Measurements from ENCODE around the gene ANXA10. TPM values are rescaled to one million over a fixed set of nuclear protein-coding genes. Genes with fewer than 3 reads are reported as not detected.

Gene ANXA10
- total and polyA plus RNA-seq, 12 donors: not detected

DNA sequence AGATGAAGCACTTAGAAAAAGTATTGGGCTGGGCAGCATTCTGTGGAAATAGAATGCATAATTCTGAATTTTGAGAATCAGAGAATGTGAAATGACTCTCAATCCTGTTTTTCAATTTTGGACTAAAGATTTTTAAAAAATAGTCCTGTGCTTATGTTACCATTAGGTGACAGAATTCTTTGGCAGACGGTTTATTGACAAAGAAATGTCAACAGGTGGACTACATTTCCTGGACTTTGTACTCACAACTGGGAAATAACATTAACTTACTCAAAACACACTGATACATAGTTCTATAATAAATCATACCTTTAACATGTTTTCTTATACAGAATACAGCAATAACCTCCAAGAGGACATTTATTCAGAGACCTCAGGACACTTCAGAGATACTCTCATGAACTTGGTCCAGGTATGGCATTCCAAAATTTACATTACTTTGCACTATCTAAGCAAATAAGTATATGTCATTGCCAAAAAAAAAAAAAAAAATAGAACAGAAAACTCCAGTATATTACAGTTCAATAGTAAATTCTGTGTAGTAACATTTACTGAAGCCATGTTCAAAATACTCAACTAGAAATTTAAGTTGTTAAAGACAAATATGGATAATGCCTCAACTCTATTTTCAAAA is 72.7 kb downstream of the ANXA10 start:
- DNase-seq: no peak
- H3K4me1 ChIP-seq: peaks cover 0 to 9% (median 0%) of the 10 kb centered on the region in 9 donors
- no peaks in the 10 kb centered on the region for H3K36me3 ChIP-seq
- no peak overlapping the region for H3K27ac ChIP-seq
- 59 to 68% methylated on average over 1 of the region's 1 CpG for WGBS, 2 donors
- ATAC-seq: no peak
- no peaks in the 10 kb centered on the region for H3K27me3 ChIP-seq
- peaks cover 0 to 22% (median 1%) of the 10 kb centered on the region in 11 donors for H3K9me3 ChIP-seq
- no peak overlapping the region for H3K4me3 ChIP-seq
- intact Hi-C loops (cut with DNase I): no loop called here
- TF ChIP-seq, protein P1, sequence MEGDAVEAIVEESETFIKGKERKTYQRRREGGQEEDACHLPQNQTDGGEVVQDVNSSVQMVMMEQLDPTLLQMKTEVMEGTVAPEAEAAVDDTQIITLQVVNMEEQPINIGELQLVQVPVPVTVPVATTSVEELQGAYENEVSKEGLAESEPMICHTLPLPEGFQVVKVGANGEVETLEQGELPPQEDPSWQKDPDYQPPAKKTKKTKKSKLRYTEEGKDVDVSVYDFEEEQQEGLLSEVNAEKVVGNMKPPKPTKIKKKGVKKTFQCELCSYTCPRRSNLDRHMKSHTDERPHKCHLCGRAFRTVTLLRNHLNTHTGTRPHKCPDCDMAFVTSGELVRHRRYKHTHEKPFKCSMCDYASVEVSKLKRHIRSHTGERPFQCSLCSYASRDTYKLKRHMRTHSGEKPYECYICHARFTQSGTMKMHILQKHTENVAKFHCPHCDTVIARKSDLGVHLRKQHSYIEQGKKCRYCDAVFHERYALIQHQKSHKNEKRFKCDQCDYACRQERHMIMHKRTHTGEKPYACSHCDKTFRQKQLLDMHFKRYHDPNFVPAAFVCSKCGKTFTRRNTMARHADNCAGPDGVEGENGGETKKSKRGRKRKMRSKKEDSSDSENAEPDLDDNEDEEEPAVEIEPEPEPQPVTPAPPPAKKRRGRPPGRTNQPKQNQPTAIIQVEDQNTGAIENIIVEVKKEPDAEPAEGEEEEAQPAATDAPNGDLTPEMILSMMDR (IDR thresholded peaks at IDR 0.05): no peak

DNA sequence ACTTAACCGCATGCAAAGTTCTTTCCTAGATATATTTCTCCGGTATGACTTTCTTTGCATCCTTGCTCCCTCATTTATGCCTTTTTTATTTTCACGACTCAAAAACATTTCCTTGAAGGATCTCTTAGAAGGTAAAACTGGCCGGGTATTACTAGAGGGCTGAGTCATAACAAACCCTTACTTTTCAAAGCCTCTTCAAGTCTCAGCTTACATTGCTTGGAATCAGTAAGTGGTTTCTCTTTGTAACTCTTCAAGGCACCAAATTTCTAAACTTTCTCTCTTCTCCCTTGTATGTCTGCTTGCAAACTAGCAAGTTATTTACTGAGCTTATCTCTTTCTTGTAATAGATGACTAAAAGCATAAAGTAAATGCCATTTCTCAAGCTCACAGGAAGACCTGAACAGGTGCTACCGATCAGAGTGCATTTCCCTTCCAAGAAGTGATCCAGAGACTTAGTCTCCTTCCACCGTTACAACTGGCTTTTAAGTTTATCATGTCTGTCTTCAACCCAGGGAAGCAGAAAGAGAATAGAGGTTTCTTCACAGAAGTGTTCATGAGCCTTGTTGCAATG is 75.5 kb downstream of the ANXA10 start:
- Histone ChIP-seq H3K9me3 (no peaks in the 10 kb centered on the region), H3K27me3 (no peaks in the 10 kb centered on the region), H3K36me3 (no peaks in the 10 kb centered on the region), H3K27ac (no peak overlapping the region), H3K4me3 (no peak overlapping the region), H3K4me1 (peaks cover 0 to 7% (median 0%) of the 10 kb centered on the region in 9 donors)
- TF ChIP-seq, protein P1 (IDR thresholded peaks at IDR 0.05): no peak
- intact Hi-C loops (cut with DNase I): no loop called here
- 82 to 89% methylated on average over 6 of the region's 6 CpGs for WGBS, 2 donors
- ATAC-seq (no peak), DNase-seq (no peak)

DNA sequence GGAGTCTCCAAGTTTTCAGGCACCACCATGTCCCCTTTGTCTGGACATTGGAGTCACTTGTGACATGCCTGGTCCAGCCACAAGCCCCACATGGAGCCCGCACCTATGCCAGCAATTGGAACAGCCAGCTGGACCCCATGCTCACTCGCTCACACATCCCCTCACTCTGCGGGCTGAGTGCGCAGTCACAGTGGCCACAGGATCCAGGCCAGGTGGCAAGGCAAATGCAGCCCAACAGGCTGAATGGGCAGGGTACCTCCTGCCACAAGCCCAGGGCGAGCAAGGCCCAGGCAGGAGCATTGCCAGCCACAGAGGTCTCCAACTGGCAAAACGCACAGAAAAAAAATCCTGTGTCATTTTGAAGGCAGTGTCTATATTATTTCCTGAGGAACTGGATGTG is 82.0 kb downstream of the ANXA10 start:
- DNase-seq: no peak
- Histone ChIP-seq H3K27me3 (no peaks in the 10 kb centered on the region), H3K9me3 (no peaks in the 10 kb centered on the region), H3K36me3 (no peaks in the 10 kb centered on the region), H3K27ac (no peak overlapping the region), H3K4me1 (no peaks in the 10 kb centered on the region), H3K4me3 (no peak overlapping the region)
- intact Hi-C loops (cut with DNase I): no loop called here
- 91 to 93% methylated on average over 6 of the region's 6 CpGs for WGBS, 2 donors
- ATAC-seq: no peak
- TF ChIP-seq, protein P1 (IDR thresholded peaks at IDR 0.05): no peak

DNA sequence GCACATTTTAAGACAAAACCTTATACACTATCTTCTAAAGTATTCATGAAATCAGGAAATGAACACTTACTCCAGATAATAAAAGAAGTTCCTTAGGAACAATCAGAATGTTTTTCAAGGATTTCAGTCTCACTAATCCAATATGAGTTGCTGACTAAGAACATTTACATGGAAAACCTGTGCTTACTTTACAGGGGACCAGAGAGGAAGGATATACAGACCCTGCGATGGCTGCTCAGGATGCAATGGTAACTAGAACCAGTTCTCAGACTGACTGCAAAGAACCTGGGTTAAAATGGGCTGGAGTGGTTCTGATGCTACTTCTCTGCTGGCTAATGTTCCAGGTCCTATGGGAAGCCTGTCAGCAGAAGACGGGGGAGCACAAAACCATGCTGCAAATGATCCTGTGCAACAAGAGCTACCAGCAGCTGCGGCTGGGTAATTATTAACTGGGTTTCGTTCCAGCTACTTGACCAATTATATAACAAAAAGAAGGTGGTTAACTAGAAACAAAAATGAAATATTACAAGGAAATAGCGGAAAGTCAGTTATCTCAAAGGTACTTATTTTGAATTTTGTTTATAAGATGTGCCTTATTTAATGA is 85.3 kb downstream of the ANXA10 start:
- 90% methylated on average over 5 of the region's 5 CpGs for WGBS, 2 donors
- ATAC-seq (no peak), DNase-seq (no peak)
- H3K4me3 ChIP-seq: no peak overlapping the region
- TF ChIP-seq, protein P1 (IDR thresholded peaks at IDR 0.05): no peak
- H3K9me3 ChIP-seq: no peaks in the 10 kb centered on the region
- H3K4me1 ChIP-seq: no peaks in the 10 kb centered on the region
- H3K27ac ChIP-seq: no peak overlapping the region
- no peaks in the 10 kb centered on the region for H3K36me3 ChIP-seq
- intact Hi-C loops (cut with DNase I): no loop called here
- no peaks in the 10 kb centered on the region for H3K27me3 ChIP-seq
